B cell (primary cell): ENCODE measurements around the gene FBXO2. TPM values are rescaled to one million over a fixed set of nuclear protein-coding genes. Genes with fewer than 3 reads are reported as not detected.
"Not testable (repeated sequence)": the region's sequence is repeated elsewhere in the genome, so short reads cannot be mapped to it uniquely, and the experiment has no call there.

Experiments
- ATAC-seq: fragments of 200-7000 bp; cut with Tn5 transposase; one replicate; pipeline ENCODE4 v1.10.0; 2021; ENCODE audit warnings: low read depth, mild to moderate bottlenecking, moderate number of reproducible peaks, moderate library complexity
- CTCF ChIA-PET: fragments of 350-600 bp; sonication (Branson Sonifier 250); formaldehyde crosslinking; loops from one replicate; lab custom pipeline; 2021; ENCODE audit warnings: antibody characterized with exemption, inconsistent platforms; lab: Charles Lee
- POLR2A ChIA-PET: fragments of 350-600 bp; sonication (Branson Sonifier 250); formaldehyde crosslinking; loops from one replicate; lab custom pipeline; 2021; ENCODE audit warnings: antibody characterized with exemption; lab: Charles Lee
- DNase-seq: peaks from one replicate; pipeline ENCODE4 v3.0.0; 2013
- H2AFZ ChIP-seq: 2 replicates; pipeline ENCODE4 v1.6.1; 2012; ENCODE audit warnings: mild to moderate bottlenecking, low read depth, low read length; ENCODE audit not compliant: insufficient read depth, poor library complexity, severe bottlenecking
- H3K27ac ChIP-seq, 2 donors: 1 replicate in 1 of 2; 2 replicates in 1 of 2; pipeline ENCODE4 v1.5.1; 2012 to 2013; ENCODE audit warnings: low read length in 2 of 2, mild to moderate bottlenecking in 2 of 2, moderate library complexity in 1 of 2
- H3K27me3 ChIP-seq, 4 experiments: fragments of 200-600 bp in 1 of 4; sonication (generic) in 1 of 4; replicated peaks in 1 of 4; 1 replicate in 2 of 4; 2 replicates in 2 of 4; pipeline versions ENCODE4 v1.6.1 to v1.7.0; 2013 to 2016; ENCODE audit warnings: low read length in 3 of 4, mild to moderate bottlenecking in 2 of 4, mixed read lengths in 1 of 4, moderate library complexity in 1 of 4; ENCODE audit not compliant: insufficient read depth in 4 of 4, control insufficient read depth in 3 of 4; ENCODE audit errors: control extremely low read depth in 1 of 4
- H3K36me3 ChIP-seq, 2 experiments: replicated peaks in 1 of 2; 1 replicate in 1 of 2; 2 replicates in 1 of 2; pipeline versions ENCODE4 v1.6.1 to v1.7.1; 2013; ENCODE audit warnings: low read length in 1 of 2; ENCODE audit not compliant: insufficient read depth in 2 of 2, control insufficient read depth in 1 of 2; ENCODE audit errors: control extremely low read depth in 1 of 2, extremely low read depth in 1 of 2
- H3K4me1 ChIP-seq, 2 donors: fragments of 200-600 bp in 1 of 2; sonication (generic) in 1 of 2; 1 replicate in 1 of 2; 2 replicates in 1 of 2; pipeline versions ENCODE4 v1.5.1 to v1.6.1; 2013 to 2017; ENCODE audit warnings: low read length in 2 of 2; ENCODE audit not compliant: control insufficient read depth in 2 of 2, insufficient read depth in 2 of 2
- H3K4me2 ChIP-seq: replicated peaks from 2 replicates; pipeline ENCODE3; 2012; ENCODE audit warnings: mild to moderate bottlenecking, low read depth, low read length; ENCODE audit not compliant: poor library complexity, severe bottlenecking
- H3K4me3 ChIP-seq, 5 experiments: fragments of 200-600 bp in 1 of 5; sonication (generic) in 1 of 5; 1 replicate in 3 of 5; 2 replicates in 2 of 5; pipeline versions ENCODE4 v1.5.1 to v1.7.0; 2011 to 2016; ENCODE audit warnings: low read length in 4 of 5, mild to moderate bottlenecking in 4 of 5, low read depth in 2 of 5, control low read depth in 1 of 5, moderate library complexity in 1 of 5; ENCODE audit not compliant: insufficient read depth in 1 of 5; ENCODE audit errors: control extremely low read depth in 1 of 5, extremely low read depth in 1 of 5
- H3K79me2 ChIP-seq: fragments of 200-600 bp; sonication (generic); one replicate; pipeline ENCODE4 v1.6.0; 2016; ENCODE audit warnings: low read length; ENCODE audit not compliant: control insufficient read depth, insufficient read depth
- H3K9ac ChIP-seq: fragments of 200-600 bp; sonication (generic); 2 replicates; pipeline ENCODE4 v1.6.1; 2017; ENCODE audit warnings: mild to moderate bottlenecking, low read length, moderate library complexity
- H3K9me3 ChIP-seq, 3 donors: one replicate each; pipeline versions ENCODE4 v1.6.1 to v1.7.1; 2013; ENCODE audit warnings: low read length in 2 of 3; ENCODE audit not compliant: control insufficient read depth in 2 of 3, insufficient read depth in 1 of 3; ENCODE audit errors: control extremely low read depth in 1 of 3
- H4K20me1 ChIP-seq: 2 replicates; pipeline ENCODE4 v1.6.0; 2012; ENCODE audit warnings: mild to moderate bottlenecking, low read length; ENCODE audit not compliant: insufficient read depth, control insufficient read depth, poor library complexity, severe bottlenecking
- H3K27ac Mint-ChIP-seq: one replicate; pipeline ENCODE4 v1.8.0; 2021; ENCODE audit warnings: mixed read lengths
- H3K27me3 Mint-ChIP-seq: one replicate; pipeline ENCODE4 v1.8.0; 2021; ENCODE audit warnings: mixed read lengths
- H3K4me1 Mint-ChIP-seq: one replicate; pipeline ENCODE4 v1.8.0; 2021; ENCODE audit warnings: mixed read lengths
- H3K4me3 Mint-ChIP-seq: one replicate; pipeline ENCODE4 v1.8.0; 2021; ENCODE audit warnings: mixed read lengths
- H3K9me3 Mint-ChIP-seq: one replicate; pipeline ENCODE4 v1.8.0; 2022; ENCODE audit warnings: mixed read lengths; ENCODE audit not compliant: insufficient read depth
- EZH2 ChIP-seq: IDR thresholded peaks from 2 replicates; pipeline ENCODE4 v1.6.1; 2012; ENCODE audit warnings: borderline replicate concordance, low read depth, mild to moderate bottlenecking, moderate library complexity, low read length; ENCODE audit not compliant: insufficient read depth, poor library complexity, severe bottlenecking
- WGBS: methylation state at CpG from one replicate; pipeline ENCODE4 v1.1.5; 2013; ENCODE audit warnings: missing lambda C conversion rate; ENCODE audit not compliant: insufficient coverage; 5-methylcytosine and 5-hydroxymethylcytosine counted together
- intact Hi-C: fragments of 100-400 bp; cut with micrococcal nuclease; formaldehyde crosslinking; loops from one replicate; pipeline ENCODE4 v1.10.0; 2022
- polyA plus RNA-seq: library from polyadenylated mRNA; depleted of rRNA; stranded (reverse); fragments of >200 nt; gene quantifications from 2 replicates; pipeline ENCODE4 v1.2.3, GENCODE V29; 2012
- total RNA-seq, 2 donors: library from RNA; stranded (reverse); fragments of 120-200 nt in 1 of 2; gene quantifications; 1 replicate in 1 of 2; 2 replicates in 1 of 2; pipeline versions ENCODE4 v1.2.3 to v1.2.4, GENCODE V29; 2013 to 2022
- TF ChIP-seq, protein P1 (sequence below): fragments of 200-600 bp; IDR thresholded peaks from one replicate; pipeline ENCODE4 v1.8.0; 2022; ENCODE audit warnings: antibody characterized with exemption, mild to moderate bottlenecking

FBXO2 gene
- total and polyA plus RNA-seq, 2 donors (not counting 1 experiment from before 2014, with no cell fraction given), result 9.6 TPM

GRCh38 chr1:11643782-11644181, 10.4 kb downstream of the FBXO2 start:
- no peak for ATAC-seq
- Mint-ChIP-seq H3K27me3 (peaks cover 6% of the 10 kb centered on the region), H3K4me1 (peaks cover 3% of the 10 kb centered on the region), H3K27ac (no peak overlapping the region), H3K9me3 (no peaks in the 10 kb centered on the region), H3K4me3 (no peak overlapping the region)
- Histone ChIP-seq H3K4me1 (no peaks in the 10 kb centered on the region), H3K27me3 (peaks cover 0 to 3% (median 1%) of the 10 kb centered on the region in 4 experiments), H3K4me3 (no peak overlapping the region), H3K27ac (no peak overlapping the region), H3K9ac (no peak overlapping the region), H3K79me2 (no peaks in the 10 kb centered on the region), H3K36me3 (no peaks in the 10 kb centered on the region), H4K20me1 (no peaks in the 10 kb centered on the region), H3K4me2 (no peak overlapping the region), H3K9me3 (peaks cover 0 to 3% (median 0%) of the 10 kb centered on the region in 3 donors), H2AFZ (no peak overlapping the region)
- WGBS, result 74% methylated on average over 5 of the region's 5 CpGs
- POLR2A ChIA-PET, result no interaction called here
- DNase-seq, result no peak
- CTCF ChIA-PET, result interaction anchor here (0.6 to 18.9 kb wide), 28 partner anchors 10 to 606 kb away, joined by 3 to 231 read pairs (median 5); partner anchors contain the start of gene FBXO6
- TF ChIP-seq, protein P1, sequence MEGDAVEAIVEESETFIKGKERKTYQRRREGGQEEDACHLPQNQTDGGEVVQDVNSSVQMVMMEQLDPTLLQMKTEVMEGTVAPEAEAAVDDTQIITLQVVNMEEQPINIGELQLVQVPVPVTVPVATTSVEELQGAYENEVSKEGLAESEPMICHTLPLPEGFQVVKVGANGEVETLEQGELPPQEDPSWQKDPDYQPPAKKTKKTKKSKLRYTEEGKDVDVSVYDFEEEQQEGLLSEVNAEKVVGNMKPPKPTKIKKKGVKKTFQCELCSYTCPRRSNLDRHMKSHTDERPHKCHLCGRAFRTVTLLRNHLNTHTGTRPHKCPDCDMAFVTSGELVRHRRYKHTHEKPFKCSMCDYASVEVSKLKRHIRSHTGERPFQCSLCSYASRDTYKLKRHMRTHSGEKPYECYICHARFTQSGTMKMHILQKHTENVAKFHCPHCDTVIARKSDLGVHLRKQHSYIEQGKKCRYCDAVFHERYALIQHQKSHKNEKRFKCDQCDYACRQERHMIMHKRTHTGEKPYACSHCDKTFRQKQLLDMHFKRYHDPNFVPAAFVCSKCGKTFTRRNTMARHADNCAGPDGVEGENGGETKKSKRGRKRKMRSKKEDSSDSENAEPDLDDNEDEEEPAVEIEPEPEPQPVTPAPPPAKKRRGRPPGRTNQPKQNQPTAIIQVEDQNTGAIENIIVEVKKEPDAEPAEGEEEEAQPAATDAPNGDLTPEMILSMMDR, result no peak
- TF ChIP-seq EZH2, result no peak
- intact Hi-C loops, result loop anchor here (10.0 kb wide), 1 partner anchor 169 kb away; the partner anchor contains the start of gene DISP3

- CTCF ChIA-PET, result interaction anchor here (0.6 to 18.9 kb wide), 25 partner anchors 8 to 605 kb away, joined by 3 to 231 read pairs (median 5); partner anchors contain the start of genes FBXO6 and MAD2L2
- POLR2A ChIA-PET, result not testable (repeated sequence)
Observed at GRCh38 chr1:11642418-11643017, 11.7 kb downstream of the FBXO2 start.

More at GRCh38 chr1:11642418-11643017, 11.7 kb downstream of the FBXO2 start:
- H3K9me3 Mint-ChIP-seq, H3K27ac ChIP-seq, H3K27me3 Mint-ChIP-seq, H4K20me1 ChIP-seq, H3K4me1 Mint-ChIP-seq, H3K27me3 ChIP-seq, H3K4me3 ChIP-seq, H2AFZ ChIP-seq, H3K9me3 ChIP-seq, H3K4me1 ChIP-seq, H3K9ac ChIP-seq, H3K36me3 ChIP-seq, H3K4me2 ChIP-seq, H3K79me2 ChIP-seq, H3K27ac Mint-ChIP-seq, H3K4me3 Mint-ChIP-seq: not testable (repeated sequence)
- intact Hi-C loops, result loop anchor here (1.0 to 10.0 kb wide), 3 partner anchors 168 to 605 kb away; partner anchors contain the start of gene DISP3
- DNase-seq, result peak; percentile 81
- 24% methylated on average over 6 of the region's 18 CpGs for WGBS
- TF ChIP-seq, protein P1, result peak; percentile 96
- ATAC-seq, result peak; percentile 79
